ENCODE measurements around the gene TRIM44.
"Not testable (repeated sequence)": the region's sequence is repeated elsewhere in the genome, so short reads cannot be mapped to it uniquely, and the experiment has no call there.

The TRIM44 gene

DNA sequence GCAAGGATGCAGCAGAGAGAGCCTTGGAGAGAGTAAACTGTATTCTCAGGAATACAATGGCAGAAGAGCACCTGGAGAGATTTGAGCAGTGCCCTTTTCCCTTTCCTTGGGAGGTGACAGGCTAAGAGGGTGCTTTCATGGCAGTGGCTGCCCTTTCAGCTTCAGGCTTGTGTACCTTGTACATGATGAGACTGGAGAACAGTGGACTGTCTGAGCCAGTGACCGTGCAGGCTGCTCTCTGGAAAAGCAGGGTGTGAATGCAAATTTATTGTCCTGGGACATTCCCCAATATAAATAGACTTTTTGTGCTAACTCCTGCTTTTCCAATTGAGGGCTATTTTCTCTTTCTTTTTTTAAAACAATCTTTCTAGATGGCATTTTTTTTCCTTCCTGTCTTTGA lies 99.3 kb downstream of the TRIM44 start:
- DNase-seq, result no peak

DNA sequence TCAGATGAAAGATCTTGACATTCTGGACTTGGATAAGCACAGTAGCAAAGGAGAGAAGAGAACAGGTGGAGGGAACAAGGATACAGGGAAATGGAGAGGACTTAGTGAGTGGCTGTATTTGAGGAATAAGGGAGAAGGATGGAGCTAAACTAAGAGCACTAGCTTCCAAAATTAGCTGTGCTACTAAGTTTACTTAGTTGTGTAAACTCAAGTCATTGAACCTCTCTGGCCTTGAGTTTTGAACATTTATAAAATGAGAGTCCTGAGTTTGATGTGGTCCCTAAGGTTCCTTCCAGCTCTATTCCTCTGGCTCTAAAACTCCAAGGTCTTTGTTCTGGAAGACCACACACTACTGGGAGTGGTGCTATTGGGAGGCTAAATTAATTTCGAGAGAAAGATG lies 100.7 kb downstream of the TRIM44 start:
- DNase-seq, result no peak

DNA sequence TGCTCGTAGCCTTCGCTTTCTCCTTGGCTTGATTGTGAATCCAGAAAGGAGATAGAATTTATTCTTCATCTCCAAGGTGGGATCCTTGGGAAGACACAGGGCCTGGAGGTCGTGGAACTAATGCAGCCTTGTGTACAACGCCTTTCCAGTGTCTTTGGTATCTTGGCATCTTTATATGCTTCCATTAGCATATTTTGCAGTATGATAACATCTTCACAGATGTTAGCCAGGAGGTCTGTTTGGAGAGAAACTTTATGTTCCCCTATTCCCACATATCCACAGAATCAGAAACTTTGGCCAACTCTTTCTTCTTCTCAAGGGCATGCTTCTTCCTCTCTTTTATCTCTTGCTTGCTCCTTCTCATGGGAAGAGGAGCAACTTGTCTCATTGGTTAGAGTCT lies 101.2 kb downstream of the TRIM44 start:
- no peak for DNase-seq

DNA sequence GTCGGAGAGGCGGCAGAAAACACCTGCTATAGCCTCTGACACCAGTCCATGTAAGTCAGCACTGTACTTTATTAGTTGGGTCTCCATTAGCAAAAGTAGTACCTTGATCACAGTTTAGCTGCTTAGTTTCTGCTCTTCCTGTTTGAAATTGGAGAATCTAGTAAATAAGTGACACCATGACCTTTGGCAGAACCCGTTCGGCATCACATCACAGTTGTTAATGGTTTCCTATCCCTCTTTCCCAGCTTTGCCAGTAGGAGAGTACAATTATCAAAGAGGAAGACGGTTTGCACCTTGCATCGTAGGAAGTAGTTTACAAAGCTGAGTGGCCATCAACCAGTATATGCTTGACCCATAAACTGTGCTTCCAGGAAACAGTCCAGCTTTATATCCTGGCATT lies 101.8 kb downstream of the TRIM44 start:
- no peak for DNase-seq

DNA sequence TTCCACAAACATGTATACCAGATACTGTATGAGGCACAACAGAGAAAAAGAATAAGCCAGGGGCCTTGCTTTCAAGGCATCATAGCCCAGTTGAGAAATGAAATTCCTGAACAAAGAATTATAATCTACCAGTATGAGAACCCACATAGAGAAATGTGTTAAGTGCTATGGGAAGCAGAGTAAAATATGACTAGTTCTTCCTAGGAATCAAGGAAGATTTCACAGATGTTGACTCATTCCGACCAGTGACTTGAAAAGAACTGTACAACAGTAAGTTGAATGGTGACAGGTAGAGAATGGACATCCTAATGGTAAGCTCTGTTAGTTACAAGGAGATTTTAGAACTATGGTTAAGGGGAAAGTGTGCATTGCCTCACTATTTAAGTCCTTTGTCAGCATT lies 102.6 kb downstream of the TRIM44 start:
- DNase-seq, result no peak

DNA sequence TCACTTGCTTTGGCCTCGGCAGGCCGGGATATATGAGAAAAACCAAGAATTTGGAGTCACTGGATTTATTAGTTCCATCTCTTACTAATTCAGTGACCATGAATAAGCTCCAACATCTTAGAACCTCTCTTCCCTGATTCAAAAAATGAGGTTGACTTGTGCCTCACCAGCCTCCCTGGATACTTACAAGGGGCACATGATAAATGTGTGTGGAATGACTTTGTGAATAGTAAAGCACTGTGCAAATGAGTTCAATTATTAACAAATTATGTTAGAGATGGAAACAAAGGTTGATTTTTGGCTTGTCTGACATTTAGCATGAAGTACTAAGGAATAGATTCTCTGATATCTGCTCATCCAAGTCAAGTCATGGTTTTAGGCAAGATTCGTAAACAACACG lies 104.1 kb downstream of the TRIM44 start:
- DNase-seq, result no peak

DNA sequence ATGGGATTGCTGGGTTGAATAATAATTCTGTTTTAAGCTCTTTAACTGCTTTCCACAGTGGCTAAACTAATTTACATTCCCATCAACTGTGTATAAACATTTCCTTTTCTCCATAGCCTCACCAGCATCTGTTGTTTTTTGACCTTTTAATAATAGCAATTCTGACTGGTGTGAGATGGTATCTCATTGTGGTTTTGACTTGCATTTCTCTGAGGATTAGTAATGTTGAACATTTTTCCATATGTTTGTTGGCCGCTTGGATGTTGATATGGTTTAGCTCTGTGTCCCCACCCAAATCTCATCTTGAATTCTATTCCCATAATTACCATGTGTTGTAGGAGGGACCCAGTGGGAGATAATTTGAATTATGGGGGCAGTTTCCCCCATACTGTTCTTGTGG lies 107.8 kb downstream of the TRIM44 start:
- not testable (repeated sequence) for DNase-seq

DNA sequence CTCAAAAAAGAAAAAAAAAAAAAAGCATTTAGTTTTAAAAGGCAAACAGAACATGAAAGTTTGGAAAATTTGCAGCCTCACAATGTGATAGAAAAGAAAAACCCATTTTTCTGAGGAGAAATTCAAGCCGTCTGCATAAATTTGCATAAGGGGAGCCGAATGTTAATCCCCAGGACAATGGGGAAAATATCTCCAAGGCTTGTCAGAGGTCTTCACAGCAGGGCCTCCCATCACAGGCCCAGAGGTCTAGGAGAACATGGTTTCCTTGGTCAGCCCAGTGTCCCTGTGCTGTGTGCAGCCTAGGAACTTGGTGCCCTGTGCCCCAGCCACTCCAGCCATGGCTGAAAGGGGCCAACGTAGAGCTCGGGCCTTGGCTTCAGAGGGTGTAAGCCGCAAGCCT lies 109.1 kb downstream of the TRIM44 start:
- no peak for DNase-seq

DNA sequence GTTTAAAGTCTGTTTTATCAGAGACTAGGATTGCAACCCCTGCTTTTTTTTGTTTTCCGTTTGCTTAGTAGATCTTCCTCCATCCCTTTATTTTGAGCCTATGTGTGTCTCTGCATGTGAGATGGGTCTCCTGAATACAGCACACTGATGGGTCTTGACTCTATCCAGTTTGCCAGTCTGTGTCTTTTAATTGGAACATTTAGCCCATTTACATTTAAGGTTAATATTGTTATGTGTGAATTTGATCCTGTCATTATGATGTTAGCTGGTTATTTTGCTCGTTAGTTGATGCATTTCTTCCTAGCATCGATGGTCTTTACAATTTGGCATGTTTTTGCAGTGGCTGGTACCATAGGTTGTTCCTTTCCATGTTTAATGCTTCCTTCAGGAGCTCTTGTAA lies 114.7 kb downstream of the TRIM44 start:
- DNase-seq, result not testable (repeated sequence)

DNA sequence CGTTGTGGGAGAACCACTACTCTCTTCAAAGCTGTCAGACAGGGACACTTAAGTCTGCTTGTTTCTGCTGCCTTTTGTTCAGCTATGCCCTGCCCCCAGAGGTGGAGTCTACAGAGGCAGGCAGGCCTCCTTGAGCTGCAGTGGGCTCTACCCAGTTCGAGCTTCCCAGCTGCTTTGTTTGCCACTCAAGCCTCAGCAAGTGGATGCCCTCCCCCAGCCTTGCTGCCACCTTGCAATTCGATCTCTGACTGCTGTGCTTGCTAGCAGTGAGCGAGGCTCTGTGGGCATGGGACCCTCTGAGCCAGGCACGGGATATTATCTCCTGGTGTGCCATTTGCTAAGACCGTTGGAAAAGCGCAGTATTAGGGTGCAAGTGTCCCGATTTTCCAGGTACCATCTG lies 116.4 kb downstream of the TRIM44 start:
- DNase-seq, result not testable (repeated sequence)

DNA sequence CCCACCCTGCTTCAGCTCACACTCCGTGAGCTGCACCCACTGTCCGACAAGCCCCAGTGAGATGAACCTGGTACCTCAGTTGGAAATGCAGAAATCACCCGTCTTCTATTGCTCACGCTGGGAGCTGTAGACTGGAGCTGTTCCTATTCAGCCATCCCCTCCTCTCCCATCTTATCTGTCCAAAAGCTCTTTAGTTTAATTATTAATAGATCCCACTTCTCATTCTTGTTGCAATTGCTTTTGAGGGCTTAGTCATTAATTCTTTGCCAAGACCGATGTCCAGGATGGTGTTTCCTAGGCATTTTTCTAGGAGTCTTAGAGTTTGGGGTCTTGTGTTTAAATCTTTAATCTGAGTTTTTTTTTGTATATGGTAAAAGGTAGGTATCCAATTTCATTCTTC lies 116.8 kb downstream of the TRIM44 start:
- no peak for DNase-seq

DNA sequence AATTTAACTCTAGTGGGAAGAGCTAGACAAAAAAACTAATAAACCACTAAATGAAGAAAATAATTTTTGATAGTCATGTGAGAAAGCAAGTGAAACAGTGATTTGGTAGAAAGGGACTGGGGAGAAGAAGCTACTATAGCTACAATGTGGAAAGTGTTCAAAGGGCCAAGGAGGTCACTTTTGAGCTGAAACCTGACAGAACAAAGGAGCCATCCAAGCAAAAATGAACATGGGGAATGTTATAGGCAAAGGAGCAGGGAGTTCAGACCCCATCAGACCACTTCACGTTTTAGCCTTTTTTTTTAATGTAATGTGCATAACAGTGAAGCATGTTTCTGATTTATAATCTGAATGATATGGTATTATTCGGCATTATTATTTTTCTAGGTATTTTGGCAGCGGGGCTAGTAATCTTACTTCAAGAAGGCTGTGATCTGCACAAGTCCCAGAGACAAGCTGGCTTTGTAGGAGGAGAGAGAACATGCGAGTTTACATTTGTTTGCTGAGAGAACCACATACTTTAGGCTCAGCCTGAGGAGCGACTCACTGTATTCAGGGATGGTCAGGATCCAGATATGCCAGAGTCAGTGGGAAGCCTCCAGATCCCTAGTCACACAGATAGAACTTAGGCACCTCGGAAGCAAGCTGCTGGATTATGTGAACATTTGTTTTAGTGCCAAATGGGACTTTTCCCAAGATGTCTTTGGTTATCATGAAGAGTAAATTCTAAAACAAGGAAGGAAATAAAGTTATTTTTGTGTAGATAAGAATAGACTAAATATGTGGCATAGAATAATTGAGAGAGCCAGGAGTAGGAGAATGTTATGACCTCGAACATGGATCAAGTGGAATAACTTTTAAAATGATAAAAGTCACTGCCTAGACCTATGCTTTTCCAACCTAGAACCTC lies 118.6 kb downstream of the TRIM44 start:
- DNase-seq, result no peak

DNA sequence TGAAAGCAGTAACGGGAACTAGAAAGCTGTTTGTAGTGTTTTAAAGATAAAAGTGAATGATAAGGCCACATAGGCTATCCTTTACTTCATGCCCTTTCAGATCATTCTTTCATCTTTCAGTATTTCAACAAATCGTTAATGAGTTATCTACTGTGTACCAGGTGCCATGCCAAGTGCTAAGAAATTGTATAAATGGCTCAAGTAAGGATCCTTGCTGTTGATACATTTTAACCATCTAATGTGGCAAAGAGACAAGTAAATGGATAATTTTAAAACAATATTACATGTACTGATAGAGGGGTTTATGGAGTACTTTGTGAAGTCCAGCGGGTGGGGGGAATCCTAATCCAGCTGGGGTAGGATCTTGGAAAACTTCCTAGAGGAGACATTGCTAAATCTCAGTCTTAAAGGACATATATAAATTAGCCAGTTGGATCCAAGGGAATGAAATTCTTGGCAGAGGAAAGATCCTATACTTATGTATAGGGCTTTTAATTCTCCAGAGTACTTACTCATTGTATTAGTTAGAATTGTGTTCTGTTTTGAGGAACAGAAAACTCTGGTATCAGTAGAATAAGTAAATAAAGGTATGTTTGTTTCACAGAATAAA lies 119.4 kb downstream of the TRIM44 start:
- DNase-seq, result no peak

DNA sequence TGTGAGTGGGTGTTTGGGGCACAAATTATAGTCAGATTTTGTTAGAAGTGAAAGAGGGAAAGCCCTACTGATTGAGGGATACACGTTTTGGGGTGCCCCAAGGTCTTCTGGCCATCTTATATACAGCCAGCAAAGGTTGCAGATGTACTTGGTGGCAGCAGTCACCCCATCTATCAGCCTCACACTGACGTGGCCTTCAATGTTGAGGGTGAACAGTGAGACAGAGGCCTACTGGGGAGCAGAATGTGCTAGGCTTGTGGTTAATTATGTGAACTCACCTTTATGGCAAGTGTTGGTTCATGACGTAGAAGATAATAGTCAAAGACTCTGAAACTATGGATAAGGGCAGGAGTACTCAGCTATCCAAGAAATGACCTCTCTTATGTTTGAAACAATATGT lies 121.2 kb downstream of the TRIM44 start:
- no peak for DNase-seq

DNA sequence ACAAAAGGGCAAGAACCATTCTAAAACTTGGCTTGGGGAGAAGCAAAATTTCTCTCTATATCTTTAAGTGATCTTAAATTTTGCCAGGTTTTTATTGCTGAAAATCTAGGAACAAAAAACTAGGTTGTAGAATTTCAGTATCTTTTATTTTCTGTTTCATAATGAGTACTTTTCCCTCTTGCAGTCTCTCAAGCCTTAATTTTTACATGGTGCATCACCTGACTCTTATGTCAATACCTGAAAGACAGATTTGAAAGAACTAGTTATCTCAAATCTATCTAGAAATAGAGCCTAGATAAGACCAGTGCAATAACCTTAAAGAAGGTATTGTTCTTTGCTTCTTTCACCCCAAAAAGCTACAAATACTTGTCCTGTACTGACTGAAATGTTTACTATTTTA lies 122.1 kb downstream of the TRIM44 start:
- DNase-seq, result no peak

DNA sequence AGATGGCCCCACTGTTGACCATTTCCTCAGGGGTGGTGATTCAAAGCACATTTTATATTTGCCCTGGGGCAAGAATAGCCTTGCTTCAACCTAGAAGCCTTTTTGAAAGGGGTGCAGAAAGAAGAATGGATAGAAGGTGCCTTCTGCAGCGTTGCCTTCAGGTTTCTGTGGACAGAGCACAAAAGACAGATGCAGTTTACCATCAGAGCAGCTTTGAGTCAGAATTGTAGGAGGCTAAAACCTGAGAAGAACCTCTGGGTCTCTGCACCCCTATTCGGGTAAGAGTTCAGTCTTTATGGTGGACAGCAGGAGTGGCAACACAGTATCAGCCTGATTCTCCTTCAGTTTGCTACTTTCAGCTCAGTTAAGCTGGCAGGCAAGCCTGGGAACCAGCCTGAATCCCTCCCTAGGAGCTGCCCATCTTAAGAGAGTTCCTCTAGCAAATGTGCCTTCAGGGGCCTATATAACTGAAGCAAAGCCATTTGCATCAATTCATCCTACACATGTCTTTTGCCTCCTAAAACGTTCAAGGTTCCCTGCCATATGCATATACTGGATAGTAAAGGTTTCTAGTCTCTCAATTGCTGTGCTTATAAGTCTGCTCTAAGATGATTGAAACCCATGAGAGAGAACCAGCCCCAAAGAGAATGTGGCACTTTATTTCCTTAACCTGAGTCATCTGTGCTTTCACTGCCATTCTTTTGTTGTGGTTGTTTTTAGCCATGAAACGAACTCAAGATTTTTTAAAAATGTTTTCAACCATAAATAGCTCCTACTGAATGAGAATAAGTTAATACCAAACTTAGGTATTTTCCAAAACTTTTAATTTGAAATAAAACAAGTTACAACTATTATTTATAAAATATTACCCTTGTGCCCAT lies 123.0 kb downstream of the TRIM44 start:
- no peak for DNase-seq

DNA sequence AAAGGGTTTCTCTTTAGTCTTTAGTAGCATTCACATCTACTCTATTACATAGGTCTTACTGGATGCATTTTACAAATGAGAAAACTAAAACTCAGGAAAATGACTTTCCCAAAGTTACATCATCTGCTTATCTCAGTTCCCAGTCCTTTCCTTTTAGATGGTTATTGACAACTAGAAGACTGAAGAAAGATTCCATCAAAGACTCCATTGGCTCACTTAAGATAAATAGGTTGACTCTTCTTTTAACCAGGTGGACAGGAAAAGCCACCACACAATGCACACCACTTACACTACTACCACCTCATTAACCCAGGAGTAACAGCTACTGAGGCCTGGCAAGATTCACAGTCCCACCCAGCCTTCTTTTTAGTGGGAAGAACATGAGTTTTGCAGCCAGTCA lies 123.6 kb downstream of the TRIM44 start:
- DNase-seq, result no peak

DNA sequence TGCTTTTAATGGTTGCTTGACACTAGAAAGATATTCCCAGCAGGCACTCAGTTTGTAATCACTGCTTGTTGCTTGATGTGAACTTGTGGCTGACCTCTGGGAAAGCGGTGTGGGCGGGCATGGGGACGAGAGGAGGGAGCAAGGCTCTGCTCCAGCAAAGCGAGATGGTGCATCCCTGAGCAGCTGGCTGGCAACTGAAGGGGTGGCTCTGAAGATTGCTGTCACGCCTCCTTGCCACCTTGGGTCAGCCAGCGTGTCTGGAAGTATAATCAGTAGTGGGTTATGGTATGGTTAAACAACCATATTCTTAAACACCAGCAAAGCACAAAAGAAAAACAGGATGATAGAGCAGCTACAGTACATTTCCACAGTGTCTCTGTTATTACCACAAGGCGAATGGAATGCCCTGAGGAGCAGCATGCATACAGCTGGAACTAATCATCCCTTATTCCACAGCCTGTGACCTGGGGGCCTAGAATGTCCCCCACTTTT lies 124.5 kb downstream of the TRIM44 start:
- DNase-seq, result no peak

DNA sequence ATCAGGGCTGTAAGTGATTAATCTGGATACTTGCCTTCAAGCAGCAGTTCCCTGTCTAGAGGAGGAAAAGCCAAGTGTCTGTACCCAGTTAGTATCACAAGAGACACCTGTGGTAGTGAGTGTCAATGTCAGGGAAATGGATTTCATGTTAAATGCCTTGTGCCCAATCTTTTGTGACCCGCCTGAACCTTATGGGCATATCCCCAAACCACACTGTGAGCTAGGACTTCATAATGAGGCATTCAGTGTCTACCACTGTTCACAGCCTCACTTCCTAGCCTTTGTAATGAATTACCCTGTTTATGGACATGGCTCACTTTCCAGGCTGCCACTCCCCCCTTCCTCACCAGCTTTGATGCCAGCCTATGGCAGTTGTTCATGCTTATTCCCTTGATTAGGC lies 125.1 kb downstream of the TRIM44 start:
- no peak for DNase-seq

DNA sequence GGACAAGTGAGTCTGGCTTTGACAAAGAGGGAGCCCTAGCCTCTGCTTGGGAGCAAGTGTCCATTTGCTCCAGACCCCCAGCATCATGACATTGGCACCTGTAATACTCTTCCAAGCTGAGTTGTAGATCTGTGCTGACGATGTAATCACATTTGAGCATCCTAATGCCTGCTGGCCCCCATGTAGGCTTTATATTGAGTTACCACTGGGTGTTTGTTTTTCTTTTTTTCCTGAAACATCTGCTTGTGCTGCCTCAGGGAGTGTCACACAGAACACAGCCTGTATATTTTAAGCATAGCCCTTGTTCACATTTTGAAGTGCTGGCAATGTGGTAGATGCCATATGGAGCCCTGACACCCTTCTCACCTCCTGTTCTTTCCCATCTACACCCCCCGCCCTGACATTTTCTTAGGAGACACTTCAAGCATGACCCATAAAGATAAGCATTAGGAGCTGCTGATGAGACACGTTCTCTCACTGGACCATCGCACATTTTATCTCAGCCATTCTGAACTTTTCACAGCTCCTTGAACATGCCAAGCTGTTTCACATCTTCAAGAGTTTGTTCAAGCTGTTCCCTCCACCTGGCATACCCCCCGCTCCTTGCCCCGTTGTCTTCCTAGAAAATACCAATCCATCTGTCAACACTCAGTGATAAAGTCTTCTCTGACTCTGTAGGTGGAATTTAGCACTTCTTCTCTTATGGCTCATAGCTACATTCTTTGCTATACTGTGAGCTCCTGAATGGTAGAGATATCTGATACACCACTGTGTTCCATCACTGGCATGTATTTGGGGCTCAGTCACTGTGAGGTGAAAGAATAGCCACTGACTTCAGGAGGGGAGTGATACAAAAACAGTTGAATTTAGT lies 128.7 kb downstream of the TRIM44 start:
- DNase-seq, result peak; percentile 75

DNA sequence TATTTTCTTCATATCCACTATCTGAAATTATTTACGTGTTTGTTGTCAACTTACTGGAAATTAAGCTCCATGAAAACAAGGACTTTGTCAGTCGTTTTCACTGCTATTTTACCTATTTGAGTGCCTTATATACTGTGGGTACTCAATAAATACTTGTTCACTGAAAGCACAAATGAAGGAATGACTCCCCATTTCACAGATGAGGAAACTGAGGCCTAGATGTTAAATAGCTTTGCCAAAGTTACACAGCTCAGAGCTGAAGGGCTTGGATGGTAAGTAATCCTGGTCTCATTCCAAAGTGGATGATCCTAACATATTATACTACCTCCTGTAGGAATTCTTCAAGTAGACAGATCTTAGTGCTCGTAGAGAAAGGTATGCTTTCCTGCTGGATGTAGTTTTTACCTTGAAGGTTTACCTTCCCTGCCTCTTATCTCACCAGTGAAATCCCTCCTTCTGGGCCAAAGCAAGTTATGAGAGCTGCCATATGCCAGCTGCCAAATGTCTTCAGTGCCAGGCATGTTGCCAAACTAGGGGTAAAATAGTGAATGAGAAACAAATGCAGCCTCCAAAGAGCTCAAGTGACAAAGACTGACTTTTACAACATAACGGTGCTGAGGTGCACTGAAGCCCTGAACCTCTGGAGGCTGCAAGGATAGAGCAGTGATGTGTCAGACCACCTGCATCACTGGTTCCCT lies 129.7 kb downstream of the TRIM44 start:
- DNase-seq, result peak; percentile 65

DNA sequence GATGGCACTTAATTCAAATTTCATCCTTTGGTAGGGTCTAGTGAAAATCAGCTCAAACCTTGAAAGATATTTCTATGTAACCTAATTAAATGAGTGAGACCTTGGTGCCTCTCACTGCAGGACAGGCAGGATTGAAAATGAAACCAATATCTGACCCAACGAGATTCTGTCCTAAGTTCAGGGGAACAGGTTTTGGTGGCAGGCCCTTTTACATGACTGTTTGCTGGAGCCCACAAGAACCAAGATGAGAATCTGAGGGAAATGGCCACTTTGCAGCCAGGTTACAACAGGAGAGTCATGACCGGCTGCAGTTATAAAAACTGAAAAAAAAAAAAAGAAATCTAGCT lies 130.2 kb downstream of the TRIM44 start:
- DNase-seq, result no peak

Measured in NCI-H1694 (cell line).